ENCODE data around the gene PDZD4.

PDZD4 gene

DNA sequence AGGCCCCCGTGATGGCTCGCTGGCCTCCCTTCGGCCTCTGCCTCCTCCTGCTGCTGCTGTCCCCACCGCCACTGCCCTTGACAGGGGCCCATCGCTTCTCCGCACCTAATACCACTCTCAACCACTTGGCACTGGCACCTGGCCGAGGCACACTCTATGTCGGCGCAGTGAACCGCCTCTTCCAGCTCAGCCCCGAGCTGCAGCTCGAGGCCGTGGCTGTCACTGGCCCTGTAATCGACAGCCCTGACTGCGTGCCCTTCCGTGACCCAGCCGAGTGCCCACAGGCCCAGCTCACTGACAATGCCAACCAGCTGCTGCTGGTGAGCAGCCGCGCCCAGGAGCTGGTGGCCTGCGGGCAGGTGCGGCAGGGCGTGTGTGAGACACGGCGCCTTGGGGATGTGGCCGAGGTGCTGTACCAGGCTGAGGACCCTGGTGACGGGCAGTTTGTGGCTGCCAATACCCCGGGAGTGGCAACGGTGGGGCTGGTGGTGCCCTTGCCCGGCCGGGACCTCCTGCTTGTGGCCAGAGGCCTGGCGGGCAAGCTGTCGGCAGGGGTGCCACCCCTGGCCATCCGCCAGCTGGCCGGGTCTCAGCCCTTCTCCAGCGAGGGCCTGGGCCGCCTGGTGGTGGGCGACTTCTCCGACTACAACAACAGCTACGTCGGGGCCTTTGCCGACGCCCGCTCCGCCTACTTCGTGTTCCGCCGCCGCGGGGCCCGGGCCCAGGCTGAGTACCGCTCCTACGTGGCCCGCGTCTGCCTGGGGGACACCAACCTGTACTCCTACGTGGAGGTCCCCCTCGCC lies 63.3 kb downstream of the PDZD4 start:
- TF ChIP-seq ZFX (IDR thresholded peaks at IDR 0.05) = no peak
- TF ChIP-seq, protein P1, sequence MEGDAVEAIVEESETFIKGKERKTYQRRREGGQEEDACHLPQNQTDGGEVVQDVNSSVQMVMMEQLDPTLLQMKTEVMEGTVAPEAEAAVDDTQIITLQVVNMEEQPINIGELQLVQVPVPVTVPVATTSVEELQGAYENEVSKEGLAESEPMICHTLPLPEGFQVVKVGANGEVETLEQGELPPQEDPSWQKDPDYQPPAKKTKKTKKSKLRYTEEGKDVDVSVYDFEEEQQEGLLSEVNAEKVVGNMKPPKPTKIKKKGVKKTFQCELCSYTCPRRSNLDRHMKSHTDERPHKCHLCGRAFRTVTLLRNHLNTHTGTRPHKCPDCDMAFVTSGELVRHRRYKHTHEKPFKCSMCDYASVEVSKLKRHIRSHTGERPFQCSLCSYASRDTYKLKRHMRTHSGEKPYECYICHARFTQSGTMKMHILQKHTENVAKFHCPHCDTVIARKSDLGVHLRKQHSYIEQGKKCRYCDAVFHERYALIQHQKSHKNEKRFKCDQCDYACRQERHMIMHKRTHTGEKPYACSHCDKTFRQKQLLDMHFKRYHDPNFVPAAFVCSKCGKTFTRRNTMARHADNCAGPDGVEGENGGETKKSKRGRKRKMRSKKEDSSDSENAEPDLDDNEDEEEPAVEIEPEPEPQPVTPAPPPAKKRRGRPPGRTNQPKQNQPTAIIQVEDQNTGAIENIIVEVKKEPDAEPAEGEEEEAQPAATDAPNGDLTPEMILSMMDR (conservative IDR thresholded peaks at IDR 0.05) = no peak
- no peak overlapping the region for H3K27ac ChIP-seq

DNA sequence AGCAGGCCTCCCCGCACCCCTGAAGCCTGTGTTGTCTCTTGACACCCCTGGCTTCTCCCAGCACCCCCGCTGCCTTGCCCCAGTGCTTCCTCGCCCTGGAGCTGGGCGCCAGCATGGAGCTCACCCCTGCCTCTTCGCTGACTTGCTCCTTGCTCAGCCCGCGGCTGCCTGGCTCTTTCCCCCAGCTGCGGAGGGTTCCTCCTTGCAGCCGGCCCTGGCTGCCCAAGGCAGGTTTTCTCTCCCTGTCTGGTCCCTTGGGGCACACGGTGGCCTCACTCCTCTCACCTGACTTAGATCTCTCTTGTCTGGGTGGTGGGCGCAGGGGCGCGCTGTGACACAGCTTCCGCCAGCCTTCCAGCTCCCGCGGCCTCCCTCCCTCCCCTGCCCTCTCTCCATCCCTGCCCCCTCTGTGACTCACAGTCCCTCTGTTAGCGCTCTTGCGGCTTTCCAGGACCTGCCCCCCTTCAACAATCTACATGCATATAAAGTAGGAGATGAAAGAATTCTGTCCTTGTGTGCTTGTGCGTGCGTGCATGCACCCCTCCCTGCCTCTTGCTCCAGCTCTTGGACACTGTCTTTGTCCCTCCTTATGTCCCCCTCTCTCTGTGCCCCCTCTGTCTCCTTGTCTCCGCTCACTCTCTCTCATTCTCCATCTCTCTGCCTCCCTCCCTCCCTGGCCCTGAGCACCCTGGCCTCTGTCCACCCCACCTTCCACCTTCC lies 64.1 kb downstream of the PDZD4 start:
- H3K27ac ChIP-seq = peak overlapping the region; percentile 97
- TF ChIP-seq, protein P1 (conservative IDR thresholded peaks at IDR 0.05) = no peak
- no peak for TF ChIP-seq ZFX (IDR thresholded peaks at IDR 0.05)

DNA sequence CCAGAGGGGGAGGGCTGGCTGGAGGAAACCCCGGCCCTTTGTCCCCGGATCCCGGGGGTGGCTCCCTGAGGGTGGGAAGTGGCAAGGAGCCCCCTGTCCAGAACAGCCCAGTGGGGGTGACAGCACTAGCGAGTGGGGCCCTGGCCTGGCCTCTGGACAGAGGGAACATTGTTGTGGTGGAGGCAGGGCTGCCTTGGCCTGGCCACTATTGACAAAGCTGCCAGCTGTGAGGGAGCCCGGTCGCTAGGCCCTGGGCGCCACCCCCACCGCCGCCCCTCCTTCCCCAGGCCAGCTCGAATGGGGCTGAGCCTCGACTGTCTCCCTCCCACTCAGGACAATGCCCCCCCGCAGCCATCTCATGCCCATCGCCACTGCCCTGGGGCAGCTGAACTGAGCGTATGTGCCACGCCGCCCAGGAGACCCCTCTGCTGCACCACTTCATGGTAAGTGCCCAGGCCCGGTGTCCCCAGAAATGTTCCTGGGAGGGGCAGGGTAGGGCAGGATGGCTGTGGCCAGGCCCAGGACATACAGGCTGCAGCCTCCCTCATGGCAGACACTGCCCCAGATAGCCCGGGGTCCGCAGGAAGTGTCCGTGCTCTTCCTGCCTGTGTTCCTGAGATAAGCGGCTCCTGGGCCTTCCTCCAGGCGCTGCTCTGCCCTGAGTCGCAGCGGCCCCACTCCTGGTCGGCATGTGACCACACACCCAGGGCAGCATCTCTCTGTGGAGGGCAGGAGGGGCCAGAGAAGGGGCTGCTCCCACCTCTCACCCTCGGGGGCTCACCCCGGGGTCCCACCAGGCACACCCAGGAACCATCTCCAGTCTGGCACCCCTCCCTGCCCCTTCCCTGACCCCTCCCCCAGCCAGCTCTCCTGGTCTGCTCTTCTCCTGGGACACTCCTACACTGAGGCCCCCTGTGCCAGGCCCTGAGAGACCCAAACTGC lies 64.9 kb downstream of the PDZD4 start:
- peak overlapping the region; percentile 97 for H3K27ac ChIP-seq
- TF ChIP-seq, protein P1 (conservative IDR thresholded peaks at IDR 0.05) = no peak
- no peak for TF ChIP-seq ZFX (IDR thresholded peaks at IDR 0.05)

DNA sequence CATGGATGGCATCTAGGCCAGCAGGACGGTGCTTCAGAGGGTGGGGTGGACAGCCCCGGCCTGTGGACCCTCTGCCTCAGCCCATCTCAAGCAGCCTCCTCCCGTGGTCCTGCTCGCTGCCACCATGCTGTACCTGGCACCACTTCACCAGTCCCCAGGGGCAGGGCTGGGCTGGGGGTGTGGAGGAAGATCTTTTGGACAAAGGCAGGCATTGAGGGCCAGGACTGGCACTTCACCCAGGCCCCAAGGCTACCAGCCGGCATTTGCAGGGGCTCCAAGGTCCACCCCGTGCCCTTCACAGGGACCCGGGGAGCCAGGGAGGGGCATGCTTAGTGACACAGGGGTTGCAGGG lies 65.6 kb downstream of the PDZD4 start:
- peak overlapping the region; percentile 97 for H3K27ac ChIP-seq
- TF ChIP-seq, protein P1 (conservative IDR thresholded peaks at IDR 0.05) = no peak
- TF ChIP-seq ZFX (IDR thresholded peaks at IDR 0.05) = no peak

DNA sequence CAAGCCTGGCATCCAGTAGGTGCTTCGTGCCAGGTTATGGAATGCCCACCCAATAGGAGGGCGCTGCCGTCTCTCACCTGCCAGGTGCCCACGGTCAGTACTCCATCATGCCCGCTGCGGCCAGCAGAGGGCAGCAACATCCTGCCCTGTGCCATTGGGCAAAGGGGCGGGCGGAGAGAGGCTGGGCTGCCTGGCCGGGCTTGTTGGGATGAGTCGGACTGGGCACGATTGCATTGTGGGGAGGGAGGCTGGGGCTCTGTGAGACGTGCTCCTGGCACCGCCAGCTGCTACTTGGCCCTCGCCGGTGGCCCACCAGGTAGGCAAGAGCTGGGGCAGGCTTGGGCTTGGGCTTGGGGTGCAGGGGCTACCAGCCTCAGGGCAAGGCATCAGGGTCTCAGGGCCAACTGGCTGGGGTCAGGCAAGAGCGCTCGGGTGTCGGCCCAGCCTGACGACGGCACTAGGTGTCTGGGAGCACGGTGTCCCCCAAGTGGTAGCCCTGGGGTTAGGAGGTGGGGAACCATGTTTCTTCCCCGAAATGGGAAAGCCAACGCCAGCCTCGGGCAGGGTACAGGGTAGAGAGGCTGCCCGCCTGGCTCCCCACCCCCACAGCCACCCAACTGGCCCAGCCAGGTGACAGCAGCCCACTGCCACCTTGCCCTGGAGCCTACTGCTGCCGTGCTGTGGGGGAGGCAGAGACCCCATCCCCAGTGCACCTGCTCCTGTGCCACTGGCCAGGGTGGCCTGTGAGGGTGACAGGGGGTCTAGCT lies 66.2 kb downstream of the PDZD4 start, which contains the start of gene PLXNB3:
Gene PLXNB3, plus strand, starts transcription at position 261 of the 767 bp plus-strand sequence. CDS start 1,287 bp downstream, outside the sequence.
- H3K27ac ChIP-seq = peak within 1 kb of the TSS; percentile 97
- no peak for TF ChIP-seq ZFX (IDR thresholded peaks at IDR 0.05)
- TF ChIP-seq, protein P1 (conservative IDR thresholded peaks at IDR 0.05) = peak; percentile 90

DNA sequence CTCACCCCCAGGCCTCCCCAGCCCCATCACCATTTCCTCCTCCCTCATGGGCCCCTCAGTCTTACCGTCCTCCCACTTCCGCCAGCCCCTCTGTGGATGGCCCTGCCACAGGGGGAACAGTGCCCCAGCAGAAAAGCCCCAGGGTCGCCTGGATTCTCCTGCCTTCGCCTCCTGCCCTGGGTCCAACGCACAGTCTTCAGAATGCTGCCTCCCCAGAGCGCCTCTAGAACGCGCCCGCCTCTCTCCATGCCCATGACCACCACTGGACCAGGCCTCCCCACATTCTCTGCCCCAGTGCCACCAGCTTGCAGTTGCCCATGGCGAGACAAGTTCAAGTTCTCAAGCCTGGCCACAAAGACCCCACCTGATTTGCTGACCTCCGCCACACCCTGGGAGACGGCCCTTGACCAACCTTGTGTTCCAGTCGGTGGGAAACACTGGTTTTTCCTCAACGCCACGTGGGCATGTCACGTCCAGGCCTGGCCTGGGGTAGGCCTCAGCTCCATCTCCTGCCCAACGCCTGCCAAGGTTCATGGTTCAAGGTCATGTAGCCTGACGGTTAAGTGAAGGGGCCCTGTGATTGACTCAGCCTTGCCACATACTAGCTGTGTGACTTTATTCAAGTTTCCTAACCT lies 66.9 kb downstream of the PDZD4 start:
- H3K27ac ChIP-seq = peak overlapping the region; percentile 97
- TF ChIP-seq ZFX (IDR thresholded peaks at IDR 0.05) = no peak
- TF ChIP-seq, protein P1 (conservative IDR thresholded peaks at IDR 0.05) = no peak
